GM19023 (cell line): ENCODE data around the gene ACAN.

Experiments used
- ATAC-seq: cut with Tn5 transposase; IDR thresholded peaks from one replicate; pipeline ENCODE4 v1.9.1; 2021; ENCODE audit warnings: mild to moderate bottlenecking, moderate library complexity; ENCODE audit not compliant: unreplicated experiment

ACAN gene

GRCh38 chr15:88841236-88841635, 38.0 kb downstream of the ACAN start:
- ATAC-seq = no peak

- no peak for ATAC-seq
These were observed 38.9 kb downstream of the ACAN start for GRCh38 chr15:88842156-88842555.

GRCh38 chr15:88843334-88843733, 40.1 kb downstream of the ACAN start:
- no peak for ATAC-seq

- no peak for ATAC-seq
These were observed 41.6 kb downstream of the ACAN start for GRCh38 chr15:88844749-88845386.

- no peak for ATAC-seq
These were observed 42.4 kb downstream of the ACAN start for GRCh38 chr15:88845616-88846015.

- no peak for ATAC-seq
These were observed 43.9 kb downstream of the ACAN start for GRCh38 chr15:88847144-88847543.

- no peak for ATAC-seq
These were observed 45.0 kb downstream of the ACAN start for GRCh38 chr15:88848203-88848602.

GRCh38 chr15:88849376-88850072, 46.3 kb downstream of the ACAN start:
- ATAC-seq = no peak

- no peak for ATAC-seq
These were observed 49.2 kb downstream of the ACAN start for GRCh38 chr15:88852476-88852875.

GRCh38 chr15:88858934-88859333, 55.7 kb downstream of the ACAN start:
- ATAC-seq = no peak

- no peak for ATAC-seq
These were observed 56.3 kb downstream of the ACAN start for GRCh38 chr15:88859550-88859949.

- no peak for ATAC-seq
These were observed 57.0 kb downstream of the ACAN start for GRCh38 chr15:88860212-88860611.

- no peak for ATAC-seq
These were observed 60.2 kb downstream of the ACAN start for GRCh38 chr15:88863412-88863811.

- ATAC-seq = no peak
These were observed 61.7 kb downstream of the ACAN start for GRCh38 chr15:88864861-88865497.

- no peak for ATAC-seq
These were observed 62.4 kb downstream of the ACAN start for GRCh38 chr15:88865498-88866099.

GRCh38 chr15:88866295-88866881, 63.2 kb downstream of the ACAN start:
- no peak for ATAC-seq

- no peak for ATAC-seq
These were observed 68.1 kb downstream of the ACAN start for GRCh38 chr15:88871313-88871712.

- ATAC-seq = no peak
These were observed 68.9 kb downstream of the ACAN start for GRCh38 chr15:88872106-88872505.

- ATAC-seq = no peak
These were observed 69.5 kb downstream of the ACAN start for GRCh38 chr15:88872706-88873105.

- no peak for ATAC-seq
These were observed 70.5 kb downstream of the ACAN start for GRCh38 chr15:88873786-88874185.

- ATAC-seq = no peak
These were observed 71.0 kb downstream of the ACAN start for GRCh38 chr15:88874275-88874674.
